IgD-negative memory B cell (primary cell): ENCODE data around the gene PDIA6. TPM values are rescaled to one million over a fixed set of nuclear protein-coding genes. Genes with fewer than 3 reads are reported as not detected.

Experiments used
- H3K27ac Mint-ChIP-seq, 3 donors: one replicate each; pipeline ENCODE4 v1.8.0; 2020 to 2022; ENCODE audit warnings: mild to moderate bottlenecking in 3 of 3, mixed read lengths in 3 of 3, moderate library complexity in 1 of 3
- H3K27me3 Mint-ChIP-seq: one replicate; pipeline ENCODE4 v1.8.0; 2021; ENCODE audit warnings: mixed read lengths
- H3K36me3 Mint-ChIP-seq: one replicate; pipeline ENCODE4 v1.8.0; 2020; ENCODE audit warnings: mild to moderate bottlenecking, mixed read lengths
- H3K4me1 Mint-ChIP-seq, 3 donors: one replicate each; pipeline ENCODE4 v1.8.0; 2020 to 2022; ENCODE audit warnings: mixed read lengths in 3 of 3, mild to moderate bottlenecking in 1 of 3
- H3K4me3 Mint-ChIP-seq, 4 donors: one replicate each; pipeline ENCODE4 v1.8.0; 2020 to 2022; ENCODE audit warnings: mild to moderate bottlenecking in 4 of 4, mixed read lengths in 4 of 4, moderate library complexity in 3 of 4
- H3K9me3 Mint-ChIP-seq, 3 donors: one replicate each; pipeline ENCODE4 v1.8.0; 2020 to 2021; ENCODE audit warnings: mixed read lengths in 3 of 3, mild to moderate bottlenecking in 1 of 3
- polyA plus RNA-seq: library from polyadenylated mRNA; unstranded; fragments of 300-500 nt; fragmentation: Illumina TruSeq; gene quantifications from one replicate; pipeline ENCODE4 v1.2.3, GENCODE V29; 2021

The PDIA6 gene
- polyA plus RNA-seq, 1 donor from 2014 or later: 135 TPM

DNA sequence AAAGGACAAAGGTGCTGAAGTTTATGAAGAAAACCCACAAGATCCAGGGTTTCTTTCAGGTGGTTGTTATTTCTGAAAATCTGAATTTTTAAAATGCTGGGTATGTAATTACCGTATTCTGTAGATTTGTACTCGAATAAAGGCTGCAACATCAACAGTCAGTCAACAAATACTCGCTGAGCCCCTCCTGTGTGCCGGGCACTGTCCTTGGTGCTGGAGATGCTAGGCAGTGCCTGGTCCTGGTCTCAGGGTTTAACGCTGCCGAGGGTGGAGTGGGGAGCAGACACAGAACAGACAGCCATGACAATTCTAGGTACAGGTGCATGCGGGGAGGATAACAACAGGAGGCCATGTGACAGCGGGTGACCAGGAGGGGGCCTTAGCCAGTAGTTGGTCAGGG, 27.2 kb upstream of the PDIA6 start:
- H3K27ac Mint-ChIP-seq: peak overlapping the region in 1 of 3 donors; percentile 67
- H3K4me1 Mint-ChIP-seq: peaks cover 0 to 2% (median 0%) of the 10 kb centered on the region in 3 donors
- H3K36me3 Mint-ChIP-seq: peaks cover 4% of the 10 kb centered on the region
- H3K9me3 Mint-ChIP-seq: peaks cover 5 to 20% (median 17%) of the 10 kb centered on the region in 3 donors
- H3K4me3 Mint-ChIP-seq: peak overlapping the region in 1 of 4 donors; percentile 23
- peaks cover 24% of the 10 kb centered on the region for H3K27me3 Mint-ChIP-seq

DNA sequence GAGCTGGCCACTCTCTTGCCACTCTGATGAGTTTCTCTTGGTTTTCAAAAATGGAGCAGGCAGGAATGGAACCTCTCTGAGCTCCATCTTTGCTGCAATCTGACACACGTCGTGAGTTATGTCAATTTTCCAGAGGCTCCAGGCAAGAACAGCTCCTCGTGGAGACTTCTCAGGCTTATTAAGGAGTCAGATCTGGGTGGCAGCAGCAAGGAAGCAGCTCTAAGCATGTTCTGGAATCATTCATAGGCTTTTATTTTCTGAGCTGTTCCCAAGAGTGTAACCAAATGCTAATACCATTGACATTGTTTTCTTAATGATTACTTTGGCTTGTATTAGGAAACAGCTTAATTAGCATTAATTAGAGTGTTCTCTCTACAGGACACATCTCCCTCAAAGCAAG, 26.1 kb upstream of the PDIA6 start:
- Mint-ChIP-seq H3K9me3 (peaks cover 5 to 19% (median 17%) of the 10 kb centered on the region in 3 donors), H3K27me3 (peaks cover 24% of the 10 kb centered on the region), H3K4me3 (no peak overlapping the region), H3K36me3 (peaks cover 5% of the 10 kb centered on the region), H3K4me1 (peaks cover 0 to 2% (median 0%) of the 10 kb centered on the region in 3 donors), H3K27ac (no peak overlapping the region)

DNA sequence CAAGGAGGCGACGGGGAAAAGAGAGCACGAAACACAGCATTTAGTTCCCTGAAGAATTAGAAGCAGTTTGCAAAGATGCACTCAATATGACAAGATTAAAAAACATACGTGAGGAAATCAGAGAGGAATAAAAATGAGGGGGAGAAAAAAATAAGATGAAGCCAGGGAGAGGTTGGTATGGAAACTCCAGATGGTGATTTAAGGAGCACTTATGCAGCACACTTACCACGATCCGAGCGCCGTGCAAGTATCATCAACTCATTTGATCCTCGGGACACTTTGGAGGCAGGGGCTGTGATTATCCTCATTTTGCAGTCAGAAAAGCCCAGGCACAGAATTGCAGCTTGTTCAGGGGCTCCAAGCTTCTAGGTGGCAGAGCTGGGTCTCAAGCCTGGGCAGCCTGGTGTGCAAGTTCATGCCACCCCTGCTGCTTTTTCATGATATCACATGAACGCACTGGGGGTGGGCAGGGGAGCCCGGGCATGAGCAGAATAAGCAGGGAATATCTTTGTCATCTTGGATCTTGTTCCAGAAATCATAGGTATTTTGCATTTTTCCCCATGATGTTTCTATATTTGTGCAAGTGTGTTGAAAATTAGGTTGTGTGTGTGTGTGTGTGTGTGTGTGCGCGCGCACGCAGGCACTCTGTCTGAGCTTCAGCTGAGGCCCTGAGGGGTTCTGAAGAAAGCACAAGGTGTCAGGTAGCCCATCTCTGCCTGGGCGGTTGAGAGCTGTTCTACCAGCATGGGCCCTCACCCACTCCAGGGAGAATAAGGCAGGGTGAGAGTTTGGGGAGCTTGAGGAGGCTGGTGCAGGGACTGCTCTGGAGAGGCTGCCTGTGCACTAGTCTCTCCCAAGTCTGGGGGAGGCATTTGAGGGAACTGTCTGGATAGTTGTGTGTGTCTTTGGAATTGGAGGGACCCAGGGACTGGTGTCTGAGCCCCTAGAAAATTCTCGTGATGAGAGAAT, 25.0 kb upstream of the PDIA6 start:
- peaks cover 5 to 17% (median 14%) of the 10 kb centered on the region in 3 donors for H3K9me3 Mint-ChIP-seq
- no peak overlapping the region for H3K27ac Mint-ChIP-seq
- peaks cover 20% of the 10 kb centered on the region for H3K27me3 Mint-ChIP-seq
- no peak overlapping the region for H3K4me3 Mint-ChIP-seq
- H3K4me1 Mint-ChIP-seq: peaks cover 0 to 5% (median 2%) of the 10 kb centered on the region in 3 donors
- H3K36me3 Mint-ChIP-seq: peaks cover 4% of the 10 kb centered on the region

- peaks cover 1% of the 10 kb centered on the region for H3K36me3 Mint-ChIP-seq
- H3K27ac Mint-ChIP-seq: no peak overlapping the region
- H3K4me3 Mint-ChIP-seq: no peak overlapping the region
- H3K27me3 Mint-ChIP-seq: peaks cover 34% of the 10 kb centered on the region
- peaks cover 0 to 6% (median 5%) of the 10 kb centered on the region in 3 donors for H3K9me3 Mint-ChIP-seq
- peaks cover 2 to 5% (median 5%) of the 10 kb centered on the region in 3 donors for H3K4me1 Mint-ChIP-seq
Measured at GRCh38 chr2:10835052-10835970, 22.7 kb upstream of the PDIA6 start.

GRCh38 chr2:10834068-10834655, 21.6 kb upstream of the PDIA6 start:
- Mint-ChIP-seq H3K27ac (no peak overlapping the region), H3K27me3 (peaks cover 37% of the 10 kb centered on the region), H3K4me3 (no peak overlapping the region), H3K4me1 (peaks cover 2 to 5% (median 5%) of the 10 kb centered on the region in 3 donors), H3K9me3 (no peaks in the 10 kb centered on the region), H3K36me3 (peaks cover 1% of the 10 kb centered on the region)

GRCh38 chr2:10833021-10833420, 20.4 kb upstream of the PDIA6 start:
- Mint-ChIP-seq H3K36me3 (peaks cover 1% of the 10 kb centered on the region), H3K27me3 (peaks cover 34% of the 10 kb centered on the region), H3K4me3 (no peak overlapping the region), H3K27ac (no peak overlapping the region), H3K4me1 (peaks cover 2 to 6% (median 5%) of the 10 kb centered on the region in 3 donors), H3K9me3 (no peaks in the 10 kb centered on the region)

GRCh38 chr2:10832203-10832936, 19.8 kb upstream of the PDIA6 start:
- peak overlapping the region in 1 of 3 donors; percentile 46 for H3K27ac Mint-ChIP-seq
- H3K4me3 Mint-ChIP-seq: peak overlapping the region in 2 of 4 donors; percentile 57 to 83
- H3K27me3 Mint-ChIP-seq: peaks cover 30% of the 10 kb centered on the region

GRCh38 chr2:10831400-10831985, 18.9 kb upstream of the PDIA6 start:
- Mint-ChIP-seq H3K9me3 (no peaks in the 10 kb centered on the region), H3K4me1 (peaks cover 4 to 11% (median 5%) of the 10 kb centered on the region in 3 donors), H3K27me3 (peaks cover 33% of the 10 kb centered on the region), H3K36me3 (peaks cover 1% of the 10 kb centered on the region), H3K4me3 (peak overlapping the region in 1 of 4 donors; percentile 0), H3K27ac (no peak overlapping the region)

More at GRCh38 chr2:10832203-10832936, 19.8 kb upstream of the PDIA6 start:
- H3K36me3 Mint-ChIP-seq: peaks cover 1% of the 10 kb centered on the region
- no peaks in the 10 kb centered on the region for H3K9me3 Mint-ChIP-seq
- H3K4me1 Mint-ChIP-seq: peaks cover 2 to 8% (median 5%) of the 10 kb centered on the region in 3 donors

- H3K36me3 Mint-ChIP-seq: peaks cover 3% of the 10 kb centered on the region
- H3K27me3 Mint-ChIP-seq: peaks cover 34% of the 10 kb centered on the region
- H3K9me3 Mint-ChIP-seq: no peaks in the 10 kb centered on the region
- H3K4me3 Mint-ChIP-seq: no peak overlapping the region
- peaks cover 4 to 11% (median 5%) of the 10 kb centered on the region in 3 donors for H3K4me1 Mint-ChIP-seq
- no peak overlapping the region for H3K27ac Mint-ChIP-seq
Measured at GRCh38 chr2:10830641-10831399, 18.2 kb upstream of the PDIA6 start.

DNA sequence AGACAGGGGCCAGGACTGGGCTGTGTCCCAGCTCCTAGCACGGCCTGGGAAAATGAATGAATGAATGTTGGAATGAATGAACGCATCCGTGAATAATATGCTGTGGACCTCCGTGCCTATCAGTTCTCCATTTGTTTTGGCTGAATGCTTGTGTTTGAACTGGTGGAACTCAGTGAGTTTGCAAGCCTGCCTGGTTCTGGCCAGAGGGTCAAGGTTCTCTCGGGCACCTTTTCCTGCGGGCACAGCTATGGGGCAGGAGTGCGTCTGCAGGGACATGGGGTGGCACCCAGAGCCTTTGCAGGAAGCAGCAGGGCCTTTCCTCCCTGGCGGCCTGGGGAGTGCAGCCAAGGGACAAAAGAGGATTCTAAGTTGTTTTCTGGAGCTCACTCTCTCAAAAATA, 17.6 kb upstream of the PDIA6 start:
- peaks cover 4 to 11% (median 5%) of the 10 kb centered on the region in 3 donors for H3K4me1 Mint-ChIP-seq
- peaks cover 38% of the 10 kb centered on the region for H3K27me3 Mint-ChIP-seq

GRCh38 chr2:10829299-10829698, 16.7 kb upstream of the PDIA6 start:
- Mint-ChIP-seq H3K4me1 (peaks cover 4 to 11% (median 5%) of the 10 kb centered on the region in 3 donors), H3K27me3 (peaks cover 42% of the 10 kb centered on the region), H3K4me3 (no peak overlapping the region), H3K36me3 (peaks cover 3% of the 10 kb centered on the region), H3K27ac (no peak overlapping the region), H3K9me3 (no peaks in the 10 kb centered on the region)

More for the DNA sequence above, 17.6 kb upstream of the PDIA6 start:
- Mint-ChIP-seq H3K27ac (no peak overlapping the region), H3K36me3 (peaks cover 3% of the 10 kb centered on the region), H3K4me3 (no peak overlapping the region), H3K9me3 (no peaks in the 10 kb centered on the region)

DNA sequence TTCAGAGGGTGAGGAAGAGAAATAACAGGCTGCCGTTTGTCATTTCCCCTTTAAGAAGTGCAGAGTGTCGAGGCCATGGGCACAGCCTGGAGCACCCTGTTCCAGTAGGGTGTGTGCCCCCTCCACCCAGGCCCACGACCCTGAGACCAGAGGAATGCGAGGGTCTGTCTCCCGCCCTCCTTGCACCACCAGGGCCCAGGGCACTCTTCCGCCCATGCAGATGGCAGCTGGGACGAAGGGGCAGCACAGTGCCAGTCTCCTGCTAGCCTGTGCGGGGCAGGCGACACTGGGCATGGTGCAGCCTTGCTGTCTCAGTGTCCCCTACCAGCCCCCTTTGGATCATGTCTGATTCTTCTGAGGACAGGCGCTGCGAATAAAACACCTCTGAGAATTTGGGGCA, 15.8 kb upstream of the PDIA6 start:
- Mint-ChIP-seq H3K27me3 (peaks cover 48% of the 10 kb centered on the region), H3K4me1 (peaks cover 2 to 11% (median 4%) of the 10 kb centered on the region in 3 donors), H3K27ac (peak overlapping the region in 1 of 3 donors; percentile 3), H3K4me3 (no peak overlapping the region), H3K9me3 (no peaks in the 10 kb centered on the region), H3K36me3 (peaks cover 2% of the 10 kb centered on the region)

DNA sequence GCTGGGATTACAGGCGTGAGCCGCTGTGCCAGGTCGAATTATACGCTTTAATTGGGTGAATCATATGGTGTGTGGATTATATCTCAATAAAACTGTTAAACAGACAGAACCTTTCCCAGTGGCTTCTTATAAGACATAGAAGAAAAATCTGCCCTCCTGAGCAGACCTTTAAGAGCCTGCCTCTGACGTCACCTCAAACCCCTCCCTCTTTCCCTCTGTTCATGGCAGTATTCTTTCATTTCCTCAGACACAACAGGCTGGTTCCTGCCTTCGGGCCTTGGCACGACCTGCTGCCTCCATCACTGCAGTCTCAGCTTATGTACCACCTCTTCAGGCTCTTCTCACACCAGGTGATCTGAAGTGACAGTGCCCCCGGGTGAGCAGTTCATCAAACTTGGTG, 14.0 kb upstream of the PDIA6 start:
- peaks cover 2% of the 10 kb centered on the region for H3K36me3 Mint-ChIP-seq
- no peaks in the 10 kb centered on the region for H3K9me3 Mint-ChIP-seq
- peak overlapping the region in 1 of 4 donors; percentile 21 for H3K4me3 Mint-ChIP-seq
- peaks cover 43% of the 10 kb centered on the region for H3K27me3 Mint-ChIP-seq
- H3K27ac Mint-ChIP-seq: no peak overlapping the region
- H3K4me1 Mint-ChIP-seq: peaks cover 0 to 6% (median 2%) of the 10 kb centered on the region in 3 donors
